HG03097 (cell line): ENCODE measurements around the gene TBKBP1.
"Not testable (repeated sequence)": the region's sequence is repeated elsewhere in the genome, so short reads cannot be mapped to it uniquely, and the experiment has no call there.

Experiments
- ATAC-seq: cut with Tn5 transposase; IDR thresholded peaks from one replicate; pipeline ENCODE4 v1.9.1; 2021; ENCODE audit not compliant: unreplicated experiment, low FRiP score

TBKBP1 gene

GRCh38 chr17:47676510-47677165 is 17.3 kb upstream of the TBKBP1 start:
- no peak for ATAC-seq

GRCh38 chr17:47678196-47678595 is 15.8 kb upstream of the TBKBP1 start:
- ATAC-seq = no peak

- no peak for ATAC-seq
These were observed 11.8 kb upstream of the TBKBP1 start for GRCh38 chr17:47682138-47682537.

- ATAC-seq = not testable (repeated sequence)
These were observed 11.2 kb upstream of the TBKBP1 start for GRCh38 chr17:47682727-47683126.

- no peak for ATAC-seq
These were observed 9.9 kb upstream of the TBKBP1 start for GRCh38 chr17:47684025-47684424.

- no peak for ATAC-seq
These were observed 9.3 kb upstream of the TBKBP1 start for GRCh38 chr17:47684535-47685193.

GRCh38 chr17:47685556-47686275 is 8.2 kb upstream of the TBKBP1 start:
- no peak for ATAC-seq

GRCh38 chr17:47686276-47686635 is 7.7 kb upstream of the TBKBP1 start:
- no peak for ATAC-seq

GRCh38 chr17:47686664-47687327 is 7.2 kb upstream of the TBKBP1 start:
- ATAC-seq = no peak

GRCh38 chr17:47687328-47687690 is 6.7 kb upstream of the TBKBP1 start:
- no peak for ATAC-seq

GRCh38 chr17:47687748-47688147 is 6.2 kb upstream of the TBKBP1 start:
- ATAC-seq = no peak

- ATAC-seq = no peak
These were observed 3.8 kb upstream of the TBKBP1 start for GRCh38 chr17:47690121-47690520.

GRCh38 chr17:47692137-47692894 is 1.6 kb upstream of the TBKBP1 start:
- ATAC-seq = no peak

- ATAC-seq = no peak
These were observed 848 bp upstream of the TBKBP1 start for GRCh38 chr17:47692895-47693730.

GRCh38 chr17:47694581-47695428 is 844 bp downstream of the TBKBP1 start:
- ATAC-seq = no peak

- no peak for ATAC-seq
These were observed 1.7 kb downstream of the TBKBP1 start for GRCh38 chr17:47695429-47696376.

- no peak for ATAC-seq
These were observed 3.0 kb downstream of the TBKBP1 start for GRCh38 chr17:47696717-47697642.
